HepG2 (cell line): ENCODE data around the gene HDAC5. TPM values are rescaled to one million over a fixed set of nuclear protein-coding genes. Genes with fewer than 3 reads are reported as not detected.

Experiments used
- ARID2 ChIP-seq: sonication (generic); formaldehyde crosslinking; IDR thresholded peaks from 2 replicates; pipeline ENCODE4 v1.8.1; 2022; ENCODE audit warnings: mild to moderate bottlenecking, missing genetic modification reagents, borderline replicate concordance
- BORCS8-MEF2B ChIP-seq: sonication (generic); formaldehyde crosslinking; IDR thresholded peaks from 2 replicates; pipeline ENCODE4 v1.8.0; 2022; ENCODE audit warnings: mild to moderate bottlenecking, missing genetic modification reagents
- CEBPZ ChIP-seq: IDR thresholded peaks from 2 replicates; pipeline ENCODE4 v1.6.1; 2012; ENCODE audit warnings: low read length, improper control_type of control experiment
- GTF2F1 ChIP-seq: fragments of 150-350 bp; IDR thresholded peaks from 2 replicates; pipeline ENCODE4 v1.6.1; 2014; ENCODE audit warnings: low read length
- IRF9 ChIP-seq: sonication (generic); formaldehyde crosslinking; IDR thresholded peaks from 2 replicates; pipeline ENCODE4 v1.8.0; 2022; ENCODE audit warnings: missing genetic modification reagents, mild to moderate bottlenecking, borderline replicate concordance
- NFE2L1 ChIP-seq: sonication (generic); formaldehyde crosslinking; IDR thresholded peaks from 2 replicates; pipeline ENCODE4 v1.4.0; 2020; ENCODE audit warnings: missing genetic modification reagents, mild to moderate bottlenecking, borderline replicate concordance
- POLR2AphosphoS2 ChIP-seq: IDR thresholded peaks from 2 replicates; pipeline ENCODE4 v1.6.1; 2011; ENCODE audit warnings: low read depth, low read length, improper control_type of control experiment
- PRPF4 ChIP-seq: fragments of 200-400 bp; formaldehyde crosslinking; IDR thresholded peaks from 2 replicates; pipeline ENCODE4 v1.6.1; 2016; ENCODE audit warnings: low read length, low read depth; ENCODE audit not compliant: poor library complexity, severe bottlenecking
- REST ChIP-seq, 2 experiments: IDR thresholded peaks; 2 replicates each; pipeline ENCODE4 v1.6.1; 2011 to 2012; ENCODE audit warnings: low read length in 2 of 2, borderline replicate concordance in 1 of 2, low read depth in 1 of 2, mild to moderate bottlenecking in 1 of 2, moderate library complexity in 1 of 2
- SSRP1 ChIP-seq: IDR thresholded peaks from 2 replicates; pipeline ENCODE4 v1.6.1; 2016; ENCODE audit warnings: control low read depth
- THRA ChIP-seq: sonication (generic); formaldehyde crosslinking; IDR thresholded peaks from 2 replicates; pipeline ENCODE4 v1.4.0; 2020; ENCODE audit warnings: missing genetic modification reagents, borderline replicate concordance
- YEATS2 ChIP-seq: sonication (generic); formaldehyde crosslinking; IDR thresholded peaks from 2 replicates; pipeline ENCODE4 v1.4.0; 2020; ENCODE audit warnings: missing genetic modification reagents, borderline replicate concordance
- ZFP36L2 ChIP-seq: sonication (generic); formaldehyde crosslinking; IDR thresholded peaks from 2 replicates; pipeline ENCODE4 v1.4.0; 2020; ENCODE audit warnings: missing genetic modification reagents
- ZMYM4 ChIP-seq: sonication (generic); formaldehyde crosslinking; IDR thresholded peaks from 2 replicates; pipeline ENCODE4 v1.8.1; 2023; ENCODE audit warnings: mild to moderate bottlenecking, missing genetic modification reagents
- ZNF160 ChIP-seq: sonication (generic); formaldehyde crosslinking; IDR thresholded peaks from 2 replicates; pipeline ENCODE4 v1.8.0; 2022; ENCODE audit warnings: mild to moderate bottlenecking, inconsistent platforms, missing genetic modification reagents
- ZNF274 ChIP-seq: sonication (generic); formaldehyde crosslinking; IDR thresholded peaks from 2 replicates; pipeline ENCODE4 v1.5.1; 2020; ENCODE audit warnings: mild to moderate bottlenecking, missing genetic modification reagents
- ZNF296 ChIP-seq: sonication (generic); formaldehyde crosslinking; conservative IDR thresholded peaks from 2 replicates; pipeline ENCODE4 v1.5.0; 2020; ENCODE audit warnings: mild to moderate bottlenecking, missing genetic modification reagents
- ZNF382 ChIP-seq: sonication (generic); formaldehyde crosslinking; IDR thresholded peaks from 2 replicates; pipeline ENCODE4 v1.5.0; 2020; ENCODE audit warnings: missing genetic modification reagents, mild to moderate bottlenecking, borderline replicate concordance
- ZNF678 ChIP-seq: sonication (generic); formaldehyde crosslinking; IDR thresholded peaks from 2 replicates; pipeline ENCODE4 v1.4.0; 2020; ENCODE audit warnings: mild to moderate bottlenecking, missing genetic modification reagents
- ZNF713 ChIP-seq: sonication (generic); formaldehyde crosslinking; IDR thresholded peaks from 2 replicates; pipeline ENCODE4 v1.4.0; 2020; ENCODE audit warnings: mild to moderate bottlenecking, missing genetic modification reagents
- ZSCAN12 ChIP-seq: sonication (generic); formaldehyde crosslinking; IDR thresholded peaks from 2 replicates; pipeline ENCODE4 v1.9.0; 2021; ENCODE audit warnings: mild to moderate bottlenecking, missing genetic modification reagents
- polyA plus RNA-seq, 8 experiments: library from polyadenylated mRNA; depleted of rRNA in 3 of 8; stranded (reverse) in 7 of 8; unstranded in 1 of 8; fragments of >200 nt; fragmentation: Illumina TruSeq in 4 of 8; extraction: Trizol in 4 of 8; gene quantifications; 2 replicates each; pipeline versions ENCODE4 v1.2.1 to v1.2.3, GENCODE V29; 2011 to 2016; ENCODE audit warnings: low read depth in 4 of 8, missing spikeins in 1 of 8, mixed read lengths in 1 of 8; ENCODE audit not compliant: insufficient read depth in 1 of 8
- total RNA-seq, 5 experiments: library from RNA; depleted of rRNA; stranded (reverse); fragments of >200 nt; fragmentation: Illumina TruSeq; extraction: Trizol; gene quantifications; 2 replicates each; pipeline ENCODE4 v1.2.3, GENCODE V29; 2016; ENCODE audit warnings: low read depth in 1 of 5

HDAC5 gene
- total and polyA plus RNA-seq, 2 of the 13 experiments (the other 11 are each of a cell fraction or from before 2014, with no cell fraction given), result 46.4 to 85.4 TPM

- TF ChIP-seq ARID2 (CRISPR knock-in tag) (no peak), CEBPZ (no peak), PRPF4 (peak; percentile 57), ZMYM4 (CRISPR knock-in tag) (peak; percentile 55), GTF2F1 (no peak), ZNF274 (peak; percentile 46; the same call in 1 of the 2 replicates), POLR2AphosphoS2 (no peak), ZNF713 (CRISPR knock-in tag) (no peak), ZNF382 (CRISPR knock-in tag) (no peak), THRA (no peak), BORCS8-MEF2B (CRISPR knock-in tag) (no peak), NFE2L1 (CRISPR knock-in tag) (no peak), ZNF678 (CRISPR knock-in tag) (no peak), IRF9 (CRISPR knock-in tag) (peak; percentile 88), ZSCAN12 (CRISPR knock-in tag) (no peak), ZFP36L2 (no peak), SSRP1 (CRISPR knock-in tag) (no peak), ZNF160 (CRISPR knock-in tag) (no peak; the same call in 1 of the 2 replicates), YEATS2 (no peak), REST (IDR thresholded peaks at IDR 0.05; ENCODE audit: borderline replicate concordance in 1 of 2, low read depth in 1 of 2, low read length in 2 of 2) (peak in 1 of 2 experiments; percentile 21; a peak in 1 of 4 replicates), ZNF296 (CRISPR knock-in tag) (no peak)
These were observed 57.1 kb downstream of the HDAC5 start, which contains the start of gene LSM12 (continued) for GRCh38 chr17:44066204-44066930.
